Uterus (tissue), 2 donors: ENCODE results near the gene SEC23A.

Source experiments
- CTCF ChIP-seq, 4 experiments: fragments of 200-600 bp in 2 of 4; fragments of 450-650 bp in 2 of 4; sonication (generic) in 2 of 4; IDR thresholded peaks; one replicate each; pipeline ENCODE4 v1.5.1; 2016 to 2019; ENCODE audit warnings: antibody characterized with exemption in 4 of 4, mild to moderate bottlenecking in 2 of 4, moderate library complexity in 1 of 4
- POLR2A ChIP-seq, 2 donors: fragments of 450-650 bp; IDR thresholded peaks; one replicate each; pipeline ENCODE4 v1.6.1; 2016; ENCODE audit warnings: antibody characterized with exemption in 2 of 2, mild to moderate bottlenecking in 1 of 2, moderate library complexity in 1 of 2

- TF ChIP-seq CTCF (IDR thresholded peaks at IDR 0.05) = no peak
- no peak for TF ChIP-seq POLR2A (IDR thresholded peaks at IDR 0.05)
These were observed 59.6 kb downstream of the SEC23A start for GRCh38 chr14:39043352-39043943.
